GM21576 (cell line): ENCODE data around the gene MYO18A.

ENCODE experiments used
- ATAC-seq: cut with Tn5 transposase; IDR thresholded peaks from one replicate; pipeline ENCODE4 v1.9.1; 2021; ENCODE audit warnings: mild to moderate bottlenecking, moderate library complexity; ENCODE audit not compliant: unreplicated experiment

Gene MYO18A

GRCh38 chr17:29038085-29038795 is 142.0 kb downstream of the MYO18A start:
- ATAC-seq, result no peak

- no peak for ATAC-seq
Measured at GRCh38 chr17:29037739-29038084, 142.5 kb downstream of the MYO18A start.

- no peak for ATAC-seq
Measured at GRCh38 chr17:29036584-29036983, 143.6 kb downstream of the MYO18A start.

- ATAC-seq, result no peak
Measured at GRCh38 chr17:29034510-29034909, 145.7 kb downstream of the MYO18A start.

- no peak for ATAC-seq
Measured at GRCh38 chr17:29032857-29033197, 147.4 kb downstream of the MYO18A start.

- no peak for ATAC-seq
Measured at GRCh38 chr17:29032013-29032856, 148.0 kb downstream of the MYO18A start.

GRCh38 chr17:29031488-29031887 is 148.7 kb downstream of the MYO18A start:
- no peak for ATAC-seq

GRCh38 chr17:29024316-29024952 is 155.8 kb downstream of the MYO18A start:
- no peak for ATAC-seq

GRCh38 chr17:29022074-29022473 is 158.1 kb downstream of the MYO18A start:
- ATAC-seq, result no peak

- ATAC-seq, result no peak
Measured at GRCh38 chr17:29021226-29021625, 159.0 kb downstream of the MYO18A start.
